ENCODE results near the gene CHRNA3.

CHRNA3 gene

DNA sequence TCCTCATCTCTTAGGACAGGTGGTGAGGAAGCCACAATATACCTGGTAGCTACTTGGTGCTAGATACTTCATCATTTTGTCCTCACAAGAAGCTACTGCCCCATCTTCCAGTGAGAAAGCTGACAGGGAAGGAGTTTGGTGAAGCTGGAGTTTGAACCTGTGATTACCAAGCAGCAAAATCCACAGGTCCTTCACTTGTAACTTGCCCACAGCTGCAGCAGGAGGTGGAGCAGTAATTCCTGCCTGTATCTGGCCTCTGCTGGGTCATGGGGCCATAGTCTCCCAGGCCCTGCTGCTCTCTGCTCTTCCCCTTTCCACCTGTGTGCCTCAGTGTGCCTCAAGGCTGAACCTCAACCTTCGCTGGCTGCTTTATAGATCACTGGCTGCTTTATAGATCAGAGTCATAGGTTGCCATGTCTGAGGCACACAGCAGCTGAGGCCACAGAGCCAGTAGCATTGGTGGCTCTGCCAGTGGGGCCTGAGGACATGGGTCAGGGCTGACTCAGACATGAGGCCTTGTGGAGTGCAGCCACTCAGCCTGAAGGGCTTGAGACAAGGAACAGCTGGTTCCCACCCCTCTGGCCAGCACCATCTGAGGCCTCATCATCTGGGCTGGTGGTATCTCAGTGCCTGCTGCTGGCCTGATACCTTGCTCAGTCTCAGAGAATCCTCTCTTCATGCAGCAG, 31.3 kb upstream of the CHRNA3 start:
- Histone ChIP-seq H3K27me3 (ENCODE audit: control insufficient read depth, insufficient read depth, low read length) (peaks cover 3% of the 10 kb centered on the region; the same call in 1 of the 2 replicates), H3K36me3 (ENCODE audit: control insufficient read depth, insufficient read depth, low read length) (no peaks in the 10 kb centered on the region), H3K9ac (ENCODE audit: low read depth, low read length) (no peak overlapping the region), H3K4me1 (ENCODE audit: control insufficient read depth, insufficient read depth, low read length) (no peaks in the 10 kb centered on the region), H3K27ac (ENCODE audit: low read depth, low read length) (no peak overlapping the region), H3K9me3 (ENCODE audit: control insufficient read depth, insufficient read depth, low read length) (no peaks in the 10 kb centered on the region), H3K4me3 (ENCODE audit: low read depth, low read length) (no peak overlapping the region)

DNA sequence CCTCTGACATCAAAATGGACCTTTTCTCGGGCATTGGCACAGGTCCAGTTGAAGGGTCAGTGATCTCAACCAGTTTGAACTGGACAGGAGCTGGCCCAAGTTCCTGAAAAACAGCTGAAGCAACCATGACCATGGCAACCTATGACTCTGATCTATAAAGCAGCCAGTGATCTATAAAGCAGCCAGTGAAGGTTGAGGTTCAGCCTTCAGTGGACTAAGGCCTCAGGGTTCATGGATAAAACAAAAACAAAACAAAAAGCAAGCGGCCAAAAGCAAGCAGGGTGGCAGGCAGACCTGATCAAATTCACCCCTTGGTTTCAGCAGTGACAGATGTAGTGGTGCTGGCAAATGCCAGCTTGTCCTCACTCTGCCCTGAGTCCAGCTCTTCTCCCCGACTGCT, 30.2 kb upstream of the CHRNA3 start:
- Histone ChIP-seq H3K9ac (ENCODE audit: low read depth, low read length) (no peak overlapping the region), H3K36me3 (ENCODE audit: control insufficient read depth, insufficient read depth, low read length) (no peaks in the 10 kb centered on the region), H3K27me3 (ENCODE audit: control insufficient read depth, insufficient read depth, low read length) (peaks cover 3% of the 10 kb centered on the region; the same call in 1 of the 2 replicates), H3K9me3 (ENCODE audit: control insufficient read depth, insufficient read depth, low read length) (no peaks in the 10 kb centered on the region), H3K27ac (ENCODE audit: low read depth, low read length) (no peak overlapping the region), H3K4me3 (ENCODE audit: low read depth, low read length) (no peak overlapping the region), H3K4me1 (ENCODE audit: control insufficient read depth, insufficient read depth, low read length) (no peaks in the 10 kb centered on the region)

- H3K27ac ChIP-seq (ENCODE audit: low read depth, low read length): no peak overlapping the region
- H3K4me3 ChIP-seq (ENCODE audit: low read depth, low read length): no peak overlapping the region
- no peaks in the 10 kb centered on the region for H3K4me1 ChIP-seq (ENCODE audit: control insufficient read depth, insufficient read depth, low read length)
- H3K27me3 ChIP-seq (ENCODE audit: control insufficient read depth, insufficient read depth, low read length): peaks cover 3% of the 10 kb centered on the region; the same call in 1 of the 2 replicates
- no peak overlapping the region for H3K9ac ChIP-seq (ENCODE audit: low read depth, low read length)
- H3K9me3 ChIP-seq (ENCODE audit: control insufficient read depth, insufficient read depth, low read length): no peaks in the 10 kb centered on the region
- H3K36me3 ChIP-seq (ENCODE audit: control insufficient read depth, insufficient read depth, low read length): no peaks in the 10 kb centered on the region
Measured at GRCh38 chr15:78650022-78650421, 29.2 kb upstream of the CHRNA3 start.

- Histone ChIP-seq H3K4me3 (ENCODE audit: low read depth, low read length) (no peak overlapping the region), H3K27me3 (ENCODE audit: control insufficient read depth, insufficient read depth, low read length) (peaks cover 4% of the 10 kb centered on the region)
Measured at GRCh38 chr15:78645009-78645408, 24.2 kb upstream of the CHRNA3 start.

DNA sequence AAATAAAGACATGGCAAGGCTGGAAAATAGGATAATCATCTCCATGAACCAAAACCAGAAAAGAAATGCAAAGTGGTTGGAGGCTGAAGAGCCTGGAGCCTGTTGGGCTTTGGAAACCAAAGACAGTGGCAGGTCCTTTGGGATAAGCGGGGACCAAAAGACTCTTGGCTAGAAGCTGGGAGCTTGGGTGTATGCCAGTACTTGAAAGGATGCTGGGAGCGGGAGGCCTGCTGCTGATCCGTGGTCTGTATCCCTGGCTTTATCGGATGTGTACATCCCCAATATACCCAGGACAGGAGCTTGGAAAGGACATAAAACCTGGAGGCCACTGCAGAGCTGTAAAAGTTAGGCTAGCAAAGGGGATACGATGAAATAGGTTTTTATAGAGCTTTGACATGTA, 21.5 kb upstream of the CHRNA3 start:
- peaks cover 5% of the 10 kb centered on the region for H3K27me3 ChIP-seq (ENCODE audit: control insufficient read depth, insufficient read depth, low read length)
- no peaks in the 10 kb centered on the region for H3K9me3 ChIP-seq (ENCODE audit: control insufficient read depth, insufficient read depth, low read length)
- peak overlapping the region; percentile 79; the same call in 1 of the 2 replicates for H3K4me3 ChIP-seq (ENCODE audit: low read depth, low read length)
- H3K4me1 ChIP-seq (ENCODE audit: control insufficient read depth, insufficient read depth, low read length): peaks cover 7% of the 10 kb centered on the region
- no peak overlapping the region for H3K9ac ChIP-seq (ENCODE audit: low read depth, low read length)
- H3K27ac ChIP-seq (ENCODE audit: low read depth, low read length): no peak overlapping the region
- H3K36me3 ChIP-seq (ENCODE audit: control insufficient read depth, insufficient read depth, low read length): no peaks in the 10 kb centered on the region

More at GRCh38 chr15:78645009-78645408, 24.2 kb upstream of the CHRNA3 start:
- Histone ChIP-seq H3K9ac (ENCODE audit: low read depth, low read length) (no peak overlapping the region), H3K36me3 (ENCODE audit: control insufficient read depth, insufficient read depth, low read length) (no peaks in the 10 kb centered on the region), H3K27ac (ENCODE audit: low read depth, low read length) (no peak overlapping the region), H3K9me3 (ENCODE audit: control insufficient read depth, insufficient read depth, low read length) (no peaks in the 10 kb centered on the region), H3K4me1 (ENCODE audit: control insufficient read depth, insufficient read depth, low read length) (peaks cover 7% of the 10 kb centered on the region)

DNA sequence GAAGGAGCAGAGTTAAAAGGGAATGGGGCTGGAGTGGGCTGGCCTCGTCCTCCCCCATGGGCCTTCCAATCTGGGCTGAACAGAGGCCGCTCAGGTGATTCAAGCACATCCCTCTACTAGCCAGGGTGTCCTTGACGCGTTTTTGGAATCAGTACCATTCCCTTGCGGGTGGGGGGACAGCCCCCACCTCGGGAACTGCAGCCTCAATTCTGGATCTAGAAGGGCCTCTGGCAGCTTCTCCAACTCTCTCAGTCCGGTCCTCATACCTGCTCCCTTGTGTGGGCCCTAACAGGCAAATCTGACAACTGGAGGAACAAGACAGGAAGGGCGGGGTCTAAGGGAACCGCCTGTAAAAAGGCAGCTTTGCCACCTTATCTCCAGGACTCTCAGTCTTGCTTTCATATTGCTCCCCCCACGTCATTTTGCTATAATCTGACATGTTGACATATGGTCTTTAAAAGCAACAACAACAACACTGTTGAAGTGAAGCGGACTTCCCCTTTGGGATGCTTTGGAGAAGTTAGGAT, 21.0 kb upstream of the CHRNA3 start:
- no peak overlapping the region for H3K9ac ChIP-seq (ENCODE audit: low read depth, low read length)
- no peaks in the 10 kb centered on the region for H3K36me3 ChIP-seq (ENCODE audit: control insufficient read depth, insufficient read depth, low read length)
- H3K4me3 ChIP-seq (ENCODE audit: low read depth, low read length): peak overlapping the region; percentile 79
- peaks cover 7% of the 10 kb centered on the region for H3K4me1 ChIP-seq (ENCODE audit: control insufficient read depth, insufficient read depth, low read length)
- peak overlapping the region; percentile 87 for H3K27ac ChIP-seq (ENCODE audit: low read depth, low read length)
- peaks cover 5% of the 10 kb centered on the region for H3K27me3 ChIP-seq (ENCODE audit: control insufficient read depth, insufficient read depth, low read length)
- no peaks in the 10 kb centered on the region for H3K9me3 ChIP-seq (ENCODE audit: control insufficient read depth, insufficient read depth, low read length)

- Histone ChIP-seq H3K4me3 (ENCODE audit: low read depth, low read length) (peak within 1 kb of the TSS; percentile 79), H3K27me3 (ENCODE audit: control insufficient read depth, insufficient read depth, low read length) (peaks cover 5% of the 10 kb centered on the region), H3K4me1 (ENCODE audit: control insufficient read depth, insufficient read depth, low read length) (peaks cover 7% of the 10 kb centered on the region), H3K27ac (ENCODE audit: low read depth, low read length) (peak within 1 kb of the TSS; percentile 87), H3K9me3 (ENCODE audit: control insufficient read depth, insufficient read depth, low read length) (no peaks in the 10 kb centered on the region), H3K36me3 (ENCODE audit: control insufficient read depth, insufficient read depth, low read length) (no peaks in the 10 kb centered on the region), H3K9ac (ENCODE audit: low read depth, low read length) (peak within 1 kb of the TSS; percentile 17; the same call in 1 of the 2 replicates)
Measured at GRCh38 chr15:78641102-78641748, 20.4 kb upstream of the CHRNA3 start, which contains the start of gene CHRNB4. CHRNB4 (minus strand) TSS chr15:78641210; CDS start chr15:78641133, 77 bp downstream.

DNA sequence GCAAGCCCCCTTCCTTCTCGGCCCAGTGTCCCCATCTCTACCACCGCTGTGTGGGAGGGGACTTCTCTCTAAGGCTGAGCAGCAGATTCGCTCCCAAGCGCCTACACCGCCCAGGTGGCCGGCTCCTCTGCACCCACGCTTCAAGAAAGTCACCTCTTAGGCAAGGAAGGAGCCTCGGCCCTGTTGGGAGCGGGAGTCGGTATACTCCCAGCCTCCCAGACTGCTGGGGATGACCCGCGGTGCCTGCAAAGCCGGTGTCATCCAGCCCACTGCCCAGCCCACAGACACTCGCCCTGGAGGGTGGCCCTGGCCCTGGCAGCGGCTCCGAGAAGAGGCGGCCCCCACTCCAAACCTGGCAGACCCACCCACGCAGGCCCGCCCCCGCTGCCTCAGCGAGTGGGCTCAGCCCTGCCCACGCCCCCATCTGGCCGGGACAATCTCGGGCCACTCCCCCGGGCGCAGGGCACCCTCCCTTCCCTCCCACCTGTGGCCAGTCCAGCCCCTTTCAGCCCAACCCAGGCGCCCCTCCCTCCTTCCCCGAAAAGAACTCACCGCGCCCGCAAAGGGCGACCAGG, 19.8 kb upstream of the CHRNA3 start:
- Histone ChIP-seq H3K4me3 (ENCODE audit: low read depth, low read length) (peak overlapping the region; percentile 79), H3K36me3 (ENCODE audit: control insufficient read depth, insufficient read depth, low read length) (no peaks in the 10 kb centered on the region), H3K4me1 (ENCODE audit: control insufficient read depth, insufficient read depth, low read length) (peaks cover 7% of the 10 kb centered on the region), H3K9me3 (ENCODE audit: control insufficient read depth, insufficient read depth, low read length) (no peaks in the 10 kb centered on the region), H3K27me3 (ENCODE audit: control insufficient read depth, insufficient read depth, low read length) (peaks cover 5% of the 10 kb centered on the region), H3K9ac (ENCODE audit: low read depth, low read length) (no peak overlapping the region), H3K27ac (ENCODE audit: low read depth, low read length) (peak overlapping the region; percentile 87)

GRCh38 chr15:78638658-78639314, 18.0 kb upstream of the CHRNA3 start:
- H3K27ac ChIP-seq (ENCODE audit: low read depth, low read length): no peak overlapping the region
- H3K9ac ChIP-seq (ENCODE audit: low read depth, low read length): no peak overlapping the region
- no peaks in the 10 kb centered on the region for H3K36me3 ChIP-seq (ENCODE audit: control insufficient read depth, insufficient read depth, low read length)
- H3K4me1 ChIP-seq (ENCODE audit: control insufficient read depth, insufficient read depth, low read length): peaks cover 7% of the 10 kb centered on the region
- H3K4me3 ChIP-seq (ENCODE audit: low read depth, low read length): no peak overlapping the region
- H3K27me3 ChIP-seq (ENCODE audit: control insufficient read depth, insufficient read depth, low read length): peaks cover 5% of the 10 kb centered on the region
- H3K9me3 ChIP-seq (ENCODE audit: control insufficient read depth, insufficient read depth, low read length): no peaks in the 10 kb centered on the region

DNA sequence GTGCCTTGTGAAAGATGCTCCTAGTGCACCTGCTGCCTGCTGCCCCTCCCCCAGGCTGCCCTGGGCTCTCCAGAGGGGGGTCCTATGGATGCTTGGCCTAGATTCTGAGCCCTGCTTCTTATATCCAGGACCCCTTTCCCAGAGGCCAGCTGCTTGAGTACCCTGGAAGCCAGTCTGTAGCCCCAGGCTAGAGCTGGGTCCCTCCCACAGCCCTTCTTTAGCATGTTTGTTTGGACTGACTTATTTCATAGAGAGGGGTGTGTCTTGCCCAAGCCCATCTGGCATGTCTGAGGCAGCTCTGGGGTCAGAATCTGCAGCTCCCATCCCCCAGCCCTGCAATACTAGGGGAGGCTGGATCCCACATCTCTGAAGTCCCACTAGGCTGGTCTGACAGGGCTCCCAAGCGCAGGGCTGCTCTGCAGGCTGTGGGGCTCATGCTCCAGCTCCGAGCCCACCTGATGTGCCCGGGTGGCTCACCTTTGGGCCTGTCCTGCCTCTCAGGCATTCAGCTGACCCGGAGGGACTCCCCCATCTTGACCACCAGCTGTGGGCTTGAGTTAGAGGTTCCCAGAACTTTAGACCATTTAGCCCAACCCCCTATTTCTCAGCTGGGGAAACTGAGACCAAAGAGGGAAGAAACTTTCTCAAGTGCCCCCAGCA, 17.1 kb upstream of the CHRNA3 start:
- no peaks in the 10 kb centered on the region for H3K9me3 ChIP-seq (ENCODE audit: control insufficient read depth, insufficient read depth, low read length)
- H3K9ac ChIP-seq (ENCODE audit: low read depth, low read length): no peak overlapping the region
- H3K27ac ChIP-seq (ENCODE audit: low read depth, low read length): no peak overlapping the region
- no peaks in the 10 kb centered on the region for H3K36me3 ChIP-seq (ENCODE audit: control insufficient read depth, insufficient read depth, low read length)
- peaks cover 5% of the 10 kb centered on the region for H3K27me3 ChIP-seq (ENCODE audit: control insufficient read depth, insufficient read depth, low read length)
- no peak overlapping the region for H3K4me3 ChIP-seq (ENCODE audit: low read depth, low read length)
- H3K4me1 ChIP-seq (ENCODE audit: control insufficient read depth, insufficient read depth, low read length): peaks cover 7% of the 10 kb centered on the region

Data from HUES48 (cell line).